ENCODE measurements around the gene MRPS25.

DNA sequence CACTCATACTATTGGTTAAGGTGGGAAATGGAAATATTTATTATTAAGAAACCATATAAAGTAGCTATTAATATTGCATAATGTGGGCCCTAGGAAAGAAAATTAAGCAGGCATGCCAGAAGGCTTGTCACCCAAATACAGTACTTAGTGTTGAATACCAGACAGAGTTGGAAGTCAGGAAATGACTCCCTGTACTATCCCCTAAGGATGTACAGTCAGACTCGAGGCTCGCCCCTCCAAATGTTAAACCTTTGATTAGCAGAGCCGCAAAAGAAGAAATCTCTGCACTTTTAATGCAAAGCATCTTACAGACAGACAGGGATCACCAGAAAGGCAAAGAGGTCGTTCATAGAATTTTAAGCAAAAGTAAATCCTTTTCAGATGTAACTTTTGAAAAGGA lies 45.1 kb upstream of the MRPS25 start:
- no peak for TF ChIP-seq POLR2A (IDR thresholded peaks at IDR 0.05)
- no peak for TF ChIP-seq POLR2AphosphoS5 (IDR thresholded peaks at IDR 0.05)
- TF ChIP-seq, protein P1, sequence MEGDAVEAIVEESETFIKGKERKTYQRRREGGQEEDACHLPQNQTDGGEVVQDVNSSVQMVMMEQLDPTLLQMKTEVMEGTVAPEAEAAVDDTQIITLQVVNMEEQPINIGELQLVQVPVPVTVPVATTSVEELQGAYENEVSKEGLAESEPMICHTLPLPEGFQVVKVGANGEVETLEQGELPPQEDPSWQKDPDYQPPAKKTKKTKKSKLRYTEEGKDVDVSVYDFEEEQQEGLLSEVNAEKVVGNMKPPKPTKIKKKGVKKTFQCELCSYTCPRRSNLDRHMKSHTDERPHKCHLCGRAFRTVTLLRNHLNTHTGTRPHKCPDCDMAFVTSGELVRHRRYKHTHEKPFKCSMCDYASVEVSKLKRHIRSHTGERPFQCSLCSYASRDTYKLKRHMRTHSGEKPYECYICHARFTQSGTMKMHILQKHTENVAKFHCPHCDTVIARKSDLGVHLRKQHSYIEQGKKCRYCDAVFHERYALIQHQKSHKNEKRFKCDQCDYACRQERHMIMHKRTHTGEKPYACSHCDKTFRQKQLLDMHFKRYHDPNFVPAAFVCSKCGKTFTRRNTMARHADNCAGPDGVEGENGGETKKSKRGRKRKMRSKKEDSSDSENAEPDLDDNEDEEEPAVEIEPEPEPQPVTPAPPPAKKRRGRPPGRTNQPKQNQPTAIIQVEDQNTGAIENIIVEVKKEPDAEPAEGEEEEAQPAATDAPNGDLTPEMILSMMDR (IDR thresholded peaks at IDR 0.05) = no peak
- no peak for TF ChIP-seq EP300 (IDR thresholded peaks at IDR 0.05)

All from suprapubic skin (tissue), 4 donors.